ENCODE results near the gene CCDC69.
"Not testable (repeated sequence)": the region's sequence is repeated elsewhere in the genome, so short reads cannot be mapped to it uniquely, and the experiment has no call there.

The CCDC69 gene

GRCh38 chr5:151243564-151243963, 19.7 kb upstream of the CCDC69 start:
- Histone ChIP-seq H3K27me3 (ENCODE audit: insufficient read depth, low read length) (no peaks in the 10 kb centered on the region), H3K36me3 (ENCODE audit: insufficient read depth, low read depth, low read length) (no peaks in the 10 kb centered on the region), H3K4me1 (ENCODE audit: insufficient read depth, low read length) (peaks cover 11% of the 10 kb centered on the region), H3K27ac (ENCODE audit: low read length) (no peak overlapping the region), H3K9ac (ENCODE audit: low read depth, low read length) (no peak overlapping the region), H3K9me3 (ENCODE audit: insufficient read depth, low read depth, low read length) (no peaks in the 10 kb centered on the region), H3K4me3 (ENCODE audit: low read length) (no peak overlapping the region)

GRCh38 chr5:151243127-151243526, 19.2 kb upstream of the CCDC69 start:
- no peaks in the 10 kb centered on the region for H3K9me3 ChIP-seq (ENCODE audit: insufficient read depth, low read depth, low read length)
- no peaks in the 10 kb centered on the region for H3K36me3 ChIP-seq (ENCODE audit: insufficient read depth, low read depth, low read length)
- H3K27me3 ChIP-seq (ENCODE audit: insufficient read depth, low read length) = no peaks in the 10 kb centered on the region
- H3K4me3 ChIP-seq (ENCODE audit: low read length) = no peak overlapping the region
- no peak overlapping the region for H3K27ac ChIP-seq (ENCODE audit: low read length)
- peaks cover 11% of the 10 kb centered on the region for H3K4me1 ChIP-seq (ENCODE audit: insufficient read depth, low read length)
- no peak overlapping the region for H3K9ac ChIP-seq (ENCODE audit: low read depth, low read length)

- Histone ChIP-seq H3K27ac (ENCODE audit: low read length) (no peak overlapping the region), H3K4me3 (ENCODE audit: low read length) (no peak overlapping the region), H3K4me1 (ENCODE audit: insufficient read depth, low read length) (peaks cover 13% of the 10 kb centered on the region), H3K9ac (ENCODE audit: low read depth, low read length) (no peak overlapping the region), H3K9me3 (ENCODE audit: insufficient read depth, low read depth, low read length) (no peaks in the 10 kb centered on the region), H3K36me3 (ENCODE audit: insufficient read depth, low read depth, low read length) (no peaks in the 10 kb centered on the region), H3K27me3 (ENCODE audit: insufficient read depth, low read length) (no peaks in the 10 kb centered on the region)
These were observed 17.2 kb upstream of the CCDC69 start for GRCh38 chr5:151240924-151241635.

- H3K4me1 ChIP-seq (ENCODE audit: insufficient read depth, low read length) = peaks cover 13% of the 10 kb centered on the region
- not testable (repeated sequence) for H3K27me3 ChIP-seq (ENCODE audit: insufficient read depth, low read length); H3K36me3 ChIP-seq (ENCODE audit: insufficient read depth, low read depth, low read length); H3K27ac ChIP-seq (ENCODE audit: low read length); H3K9ac ChIP-seq (ENCODE audit: low read depth, low read length); H3K9me3 ChIP-seq (ENCODE audit: insufficient read depth, low read depth, low read length); H3K4me3 ChIP-seq (ENCODE audit: low read length)
These were observed 16.5 kb upstream of the CCDC69 start for GRCh38 chr5:151240268-151240835.

GRCh38 chr5:151239237-151239861, 15.5 kb upstream of the CCDC69 start:
- H3K9ac ChIP-seq (ENCODE audit: low read depth, low read length) = no peak overlapping the region
- H3K36me3 ChIP-seq (ENCODE audit: insufficient read depth, low read depth, low read length) = no peaks in the 10 kb centered on the region
- H3K4me3 ChIP-seq (ENCODE audit: low read length) = no peak overlapping the region
- H3K27ac ChIP-seq (ENCODE audit: low read length) = no peak overlapping the region
- peaks cover 13% of the 10 kb centered on the region for H3K4me1 ChIP-seq (ENCODE audit: insufficient read depth, low read length)
- H3K27me3 ChIP-seq (ENCODE audit: insufficient read depth, low read length) = no peaks in the 10 kb centered on the region
- H3K9me3 ChIP-seq (ENCODE audit: insufficient read depth, low read depth, low read length) = no peaks in the 10 kb centered on the region

- no peak overlapping the region for H3K4me3 ChIP-seq (ENCODE audit: low read length)
- H3K9me3 ChIP-seq (ENCODE audit: insufficient read depth, low read depth, low read length) = no peaks in the 10 kb centered on the region
- H3K27ac ChIP-seq (ENCODE audit: low read length) = no peak overlapping the region
- no peak overlapping the region; the same call in 1 of the 2 replicates for H3K9ac ChIP-seq (ENCODE audit: low read depth, low read length)
- no peaks in the 10 kb centered on the region for H3K27me3 ChIP-seq (ENCODE audit: insufficient read depth, low read length)
- H3K36me3 ChIP-seq (ENCODE audit: insufficient read depth, low read depth, low read length) = no peaks in the 10 kb centered on the region
- H3K4me1 ChIP-seq (ENCODE audit: insufficient read depth, low read length) = peaks cover 13% of the 10 kb centered on the region
These were observed 14.4 kb upstream of the CCDC69 start for GRCh38 chr5:151238303-151238741.

GRCh38 chr5:151237685-151238084, 13.8 kb upstream of the CCDC69 start:
- Histone ChIP-seq H3K27me3 (ENCODE audit: insufficient read depth, low read length) (no peaks in the 10 kb centered on the region), H3K4me1 (ENCODE audit: insufficient read depth, low read length) (peaks cover 13% of the 10 kb centered on the region), H3K9ac (ENCODE audit: low read depth, low read length) (no peak overlapping the region; the same call in 1 of the 2 replicates), H3K4me3 (ENCODE audit: low read length) (no peak overlapping the region), H3K36me3 (ENCODE audit: insufficient read depth, low read depth, low read length) (no peaks in the 10 kb centered on the region), H3K27ac (ENCODE audit: low read length) (no peak overlapping the region), H3K9me3 (ENCODE audit: insufficient read depth, low read depth, low read length) (no peaks in the 10 kb centered on the region)

- Histone ChIP-seq H3K4me3 (ENCODE audit: low read length) (no peak overlapping the region), H3K27ac (ENCODE audit: low read length) (no peak overlapping the region), H3K36me3 (ENCODE audit: insufficient read depth, low read depth, low read length) (no peaks in the 10 kb centered on the region), H3K9ac (ENCODE audit: low read depth, low read length) (no peak overlapping the region), H3K9me3 (ENCODE audit: insufficient read depth, low read depth, low read length) (no peaks in the 10 kb centered on the region), H3K4me1 (ENCODE audit: insufficient read depth, low read length) (peaks cover 13% of the 10 kb centered on the region), H3K27me3 (ENCODE audit: insufficient read depth, low read length) (no peaks in the 10 kb centered on the region)
These were observed 13.0 kb upstream of the CCDC69 start for GRCh38 chr5:151236888-151237287.

- H3K9me3 ChIP-seq (ENCODE audit: insufficient read depth, low read depth, low read length); H3K4me3 ChIP-seq (ENCODE audit: low read length); H3K27me3 ChIP-seq (ENCODE audit: insufficient read depth, low read length); H3K9ac ChIP-seq (ENCODE audit: low read depth, low read length); H3K36me3 ChIP-seq (ENCODE audit: insufficient read depth, low read depth, low read length); H3K27ac ChIP-seq (ENCODE audit: low read length); H3K4me1 ChIP-seq (ENCODE audit: insufficient read depth, low read length): not testable (repeated sequence)
These were observed 11.3 kb upstream of the CCDC69 start for GRCh38 chr5:151235239-151235571.

GRCh38 chr5:151234476-151235238, 10.8 kb upstream of the CCDC69 start:
- Histone ChIP-seq H3K9me3 (ENCODE audit: insufficient read depth, low read depth, low read length) (no peaks in the 10 kb centered on the region), H3K4me3 (ENCODE audit: low read length) (no peak overlapping the region), H3K27me3 (ENCODE audit: insufficient read depth, low read length) (no peaks in the 10 kb centered on the region), H3K36me3 (ENCODE audit: insufficient read depth, low read depth, low read length) (no peaks in the 10 kb centered on the region), H3K9ac (ENCODE audit: low read depth, low read length) (no peak overlapping the region), H3K27ac (ENCODE audit: low read length) (no peak overlapping the region), H3K4me1 (ENCODE audit: insufficient read depth, low read length) (peaks cover 5% of the 10 kb centered on the region; the same call in 1 of the 2 replicates)

- Histone ChIP-seq H3K9me3 (ENCODE audit: insufficient read depth, low read depth, low read length) (no peaks in the 10 kb centered on the region), H3K4me3 (ENCODE audit: low read length) (no peak overlapping the region), H3K36me3 (ENCODE audit: insufficient read depth, low read depth, low read length) (no peaks in the 10 kb centered on the region), H3K4me1 (ENCODE audit: insufficient read depth, low read length) (peaks cover 2% of the 10 kb centered on the region; the same call in 1 of the 2 replicates), H3K27me3 (ENCODE audit: insufficient read depth, low read length) (no peaks in the 10 kb centered on the region), H3K27ac (ENCODE audit: low read length) (no peak overlapping the region), H3K9ac (ENCODE audit: low read depth, low read length) (no peak overlapping the region)
These were observed 9.8 kb upstream of the CCDC69 start for GRCh38 chr5:151233616-151234085.
